ENCODE measurements around the gene C1orf50.

GRCh38 chr1:42747125-42747524, 19.9 kb upstream of the C1orf50 start:
- TF ChIP-seq ZFP30 (CRISPR knock-in tag; IDR thresholded peaks at IDR 0.05) (no peak), PATZ1 (CRISPR knock-in tag; IDR thresholded peaks at IDR 0.05; ENCODE audit: borderline replicate concordance) (no peak), GLIS3 (CRISPR knock-in tag; IDR thresholded peaks at IDR 0.05) (no peak), CREB5 (CRISPR knock-in tag; IDR thresholded peaks at IDR 0.05; ENCODE audit: low read depth) (no peak), SNAI2 (CRISPR knock-in tag; IDR thresholded peaks at IDR 0.05) (no peak), ZFP3 (CRISPR knock-in tag; IDR thresholded peaks at IDR 0.05) (no peak), ZNF70 (CRISPR knock-in tag; IDR thresholded peaks at IDR 0.05) (no peak), PPARA (CRISPR knock-in tag; IDR thresholded peaks at IDR 0.05; ENCODE audit: borderline replicate concordance) (no peak), ESRRG (CRISPR knock-in tag; IDR thresholded peaks at IDR 0.05) (no peak), BACH2 (CRISPR knock-in tag; IDR thresholded peaks at IDR 0.05; ENCODE audit: borderline replicate concordance) (no peak)
